SU-DHL-6 (cell line): ENCODE results near the gene PAAF1.
A peak's percentile ranks its signal among the peaks of the same experiment; 100 is the strongest.
"Not testable (repeated sequence)": the region's sequence is repeated elsewhere in the genome, so short reads cannot be mapped to it uniquely, and the experiment has no call there.

Source experiments
- H2AFZ ChIP-seq: fragments of 200-600 bp; sonication (generic); 2 replicates; pipeline ENCODE4 v1.6.1; 2014; ENCODE audit warnings: low read depth, mild to moderate bottlenecking, moderate library complexity, mixed read lengths, antibody characterized with exemption, low read length; ENCODE audit not compliant: severe bottlenecking
- H3F3A ChIP-seq: fragments of 200-600 bp; shearing (Covaris generic); 2 replicates; pipeline ENCODE4 v1.6.0; 2016; ENCODE audit warnings: antibody characterized with exemption, mild to moderate bottlenecking; ENCODE audit not compliant: insufficient read depth
- H3K27ac ChIP-seq: fragments of 200-600 bp; sonication (generic); 2 replicates; pipeline ENCODE4 v1.5.1; 2016; ENCODE audit warnings: low read depth, mild to moderate bottlenecking, low read length, moderate library complexity, mixed read lengths
- H3K27me3 ChIP-seq: fragments of 200-600 bp; sonication (generic), shearing (Covaris generic); 2 replicates; pipeline ENCODE4 v1.6.0; 2014; ENCODE audit warnings: mild to moderate bottlenecking, low read length
- H3K36me3 ChIP-seq: fragments of 200-600 bp; sonication (generic); 2 replicates; pipeline ENCODE4 v1.6.1; 2014; ENCODE audit warnings: mild to moderate bottlenecking, low read length, mixed read lengths
- H3K4me2 ChIP-seq: fragments of 300-600, 200-600 bp; shearing (Covaris generic), sonication (generic); 2 replicates; pipeline ENCODE4 v1.6.0; 2014; ENCODE audit warnings: low read length, low read depth, mild to moderate bottlenecking; ENCODE audit not compliant: poor library complexity, severe bottlenecking
- H3K4me3 ChIP-seq: fragments of 200-600 bp; sonication (generic); 2 replicates; pipeline ENCODE4 v1.5.1; 2014; ENCODE audit warnings: antibody characterized with exemption, low read length, mild to moderate bottlenecking, mixed read lengths; ENCODE audit not compliant: insufficient read depth, poor library complexity, severe bottlenecking
- H3K79me2 ChIP-seq: fragments of 200-600 bp; sonication (generic); 2 replicates; pipeline ENCODE4 v1.6.1; 2014; ENCODE audit warnings: mild to moderate bottlenecking, low read length, moderate library complexity; ENCODE audit not compliant: insufficient read depth
- H3K9ac ChIP-seq: fragments of 200-600 bp; sonication (generic); 2 replicates; pipeline ENCODE4 v1.7.0; 2014; ENCODE audit warnings: mild to moderate bottlenecking, low read length
- H3K9me2 ChIP-seq: fragments of 200-600 bp; sonication (generic); replicated peaks from 2 replicates; pipeline ENCODE4 v1.6.1; 2014; ENCODE audit warnings: low read length; ENCODE audit not compliant: insufficient read depth
- H3K9me3 ChIP-seq: fragments of 200-600 bp; sonication (generic); 2 replicates; pipeline ENCODE4 v1.6.1; 2014; ENCODE audit warnings: low read length, mixed read lengths; ENCODE audit not compliant: insufficient read depth
- H4K20me1 ChIP-seq: fragments of 200-600 bp; sonication (generic); 2 replicates; pipeline ENCODE4 v1.6.1; 2014; ENCODE audit warnings: low read depth, mild to moderate bottlenecking, antibody characterized with exemption, low read length, moderate library complexity, mixed read lengths
- CTCF ChIP-seq: fragments of 200-600 bp; sonication (generic); IDR thresholded peaks from one replicate; pipeline ENCODE4 v1.5.1; 2017; ENCODE audit warnings: antibody characterized with exemption, mild to moderate bottlenecking, low read length, moderate library complexity; ENCODE audit not compliant: insufficient read depth, poor library complexity, severe bottlenecking
- EZH2phosphoT487 ChIP-seq: fragments of 200-600 bp; sonication (generic), shearing (Covaris generic); conservative IDR thresholded peaks from 2 replicates; pipeline ENCODE4 v1.6.1; 2018; ENCODE audit warnings: mild to moderate bottlenecking, antibody characterized with exemption, low read length, moderate library complexity, mixed read lengths

Gene PAAF1

GRCh38 chr11:73875840-73876239 is 959 bp upstream of the PAAF1 start:
- peak overlapping the region; percentile 79 for H3K27ac ChIP-seq
- H2AFZ ChIP-seq: no peak overlapping the region
- H3K9ac ChIP-seq: peak overlapping the region; percentile 88
- no peaks in the 10 kb centered on the region for H3K9me3 ChIP-seq
- H3K9me2 ChIP-seq: no peaks in the 10 kb centered on the region
- H3F3A ChIP-seq: peaks cover 4% of the 10 kb centered on the region; the same call in 1 of the 2 replicates
- 0 out of 2 replicates have a peak, but pooled peaks cover 4% of the 10 kb centered on the region for H3K36me3 ChIP-seq
- peak overlapping the region; percentile 74 for H3K4me2 ChIP-seq
- TF ChIP-seq EZH2phosphoT487: no peak
- no peak for TF ChIP-seq CTCF
- H3K27me3 ChIP-seq: no peaks in the 10 kb centered on the region
- H3K79me2 ChIP-seq: peaks cover 40% of the 10 kb centered on the region
- peak overlapping the region; percentile 92 for H3K4me3 ChIP-seq
- H4K20me1 ChIP-seq: no peaks in the 10 kb centered on the region

- Histone ChIP-seq H3K9me3 (no peaks in the 10 kb centered on the region), H2AFZ (no peak overlapping the region), H4K20me1 (no peaks in the 10 kb centered on the region), H3K4me2 (peak overlapping the region; percentile 71), H3K9me2 (no peaks in the 10 kb centered on the region), H3K79me2 (peaks cover 37% of the 10 kb centered on the region), H3K9ac (no peak overlapping the region), H3K4me3 (no peak overlapping the region), H3F3A (peaks cover 4% of the 10 kb centered on the region; the same call in 1 of the 2 replicates), H3K27me3 (no peaks in the 10 kb centered on the region), H3K27ac (no peak overlapping the region), H3K36me3 (no peaks in the 10 kb centered on the region)
- no peak for TF ChIP-seq EZH2phosphoT487
- no peak for TF ChIP-seq CTCF
Measured at GRCh38 chr11:73878771-73879170, 2.0 kb downstream of the PAAF1 start.

- not testable (repeated sequence) for H3F3A ChIP-seq, H3K27me3 ChIP-seq, H3K4me3 ChIP-seq, H3K4me2 ChIP-seq, H3K36me3 ChIP-seq, H4K20me1 ChIP-seq, H3K9me2 ChIP-seq, H2AFZ ChIP-seq, H3K9me3 ChIP-seq, H3K27ac ChIP-seq, H3K9ac ChIP-seq
- H3K79me2 ChIP-seq: peaks cover 22% of the 10 kb centered on the region
Measured at GRCh38 chr11:73880449-73880848, 3.6 kb downstream of the PAAF1 start.

- Histone ChIP-seq H3K9ac (no peak overlapping the region), H3K9me3 (no peaks in the 10 kb centered on the region), H2AFZ (no peak overlapping the region), H3F3A (no peaks in the 10 kb centered on the region; the same call in 1 of the 2 replicates), H3K4me3 (no peak overlapping the region), H3K27me3 (no peaks in the 10 kb centered on the region), H3K27ac (no peak overlapping the region), H3K79me2 (no peaks in the 10 kb centered on the region), H3K9me2 (no peaks in the 10 kb centered on the region), H3K4me2 (no peak overlapping the region), H4K20me1 (no peaks in the 10 kb centered on the region), H3K36me3 (0 out of 2 replicates have a peak, but pooled peaks cover 4% of the 10 kb centered on the region)
- TF ChIP-seq EZH2phosphoT487 (no peak), CTCF (no peak)
Measured at GRCh38 chr11:73883856-73884255, 7.1 kb downstream of the PAAF1 start.
